HUES6 (cell line): Measurements from ENCODE around the gene ARMC2.
"Not testable (repeated sequence)": the region's sequence is repeated elsewhere in the genome, so short reads cannot be mapped to it uniquely, and the experiment has no call there.

Source experiments
- H3K27ac ChIP-seq: 2 replicates; pipeline ENCODE4 v1.7.0; 2013; ENCODE audit warnings: low read depth, mild to moderate bottlenecking, low read length, inconsistent platforms
- H3K27me3 ChIP-seq: 2 replicates; pipeline ENCODE4 v1.6.1; 2013; ENCODE audit warnings: low read length; ENCODE audit not compliant: control insufficient read depth, insufficient read depth
- H3K36me3 ChIP-seq: 2 replicates; pipeline ENCODE4 v1.6.1; 2013; ENCODE audit warnings: low read length; ENCODE audit not compliant: control insufficient read depth, insufficient read depth
- H3K4me1 ChIP-seq: 2 replicates; pipeline ENCODE4 v1.6.1; 2013; ENCODE audit warnings: low read length; ENCODE audit not compliant: control insufficient read depth, insufficient read depth
- H3K4me3 ChIP-seq: 2 replicates; pipeline ENCODE4 v1.5.1; 2013; ENCODE audit warnings: low read depth, low read length
- H3K9ac ChIP-seq: one replicate; pipeline ENCODE4 v1.6.1; 2013; ENCODE audit warnings: mild to moderate bottlenecking, low read length
- H3K9me3 ChIP-seq: 2 replicates; pipeline ENCODE4 v1.6.1; 2013; ENCODE audit warnings: low read depth, low read length; ENCODE audit not compliant: control insufficient read depth, insufficient read depth

Gene ARMC2

GRCh38 chr6:108847738-108848115, 495 bp upstream of the ARMC2 start:
- H3K27ac ChIP-seq, result no peak overlapping the region
- H3K36me3 ChIP-seq, result no peaks in the 10 kb centered on the region

GRCh38 chr6:108850669-108851465, 2.6 kb downstream of the ARMC2 start:
- H3K27ac ChIP-seq, result no peak overlapping the region
- peaks cover 6% of the 10 kb centered on the region for H3K4me1 ChIP-seq
- no peaks in the 10 kb centered on the region for H3K27me3 ChIP-seq
- H3K4me3 ChIP-seq, result no peak overlapping the region
- no peaks in the 10 kb centered on the region for H3K9me3 ChIP-seq
- H3K9ac ChIP-seq, result no peak overlapping the region
- H3K36me3 ChIP-seq, result peaks cover 9% of the 10 kb centered on the region

More at GRCh38 chr6:108847738-108848115, 495 bp upstream of the ARMC2 start:
- H3K9me3 ChIP-seq, result no peaks in the 10 kb centered on the region
- peaks cover 6% of the 10 kb centered on the region for H3K4me1 ChIP-seq
- peak overlapping the region; percentile 94 for H3K4me3 ChIP-seq
- peak overlapping the region; percentile 18 for H3K9ac ChIP-seq
- no peaks in the 10 kb centered on the region for H3K27me3 ChIP-seq

GRCh38 chr6:108851756-108852155, 3.5 kb downstream of the ARMC2 start:
- H3K9ac ChIP-seq, result no peak overlapping the region
- H3K27me3 ChIP-seq, result no peaks in the 10 kb centered on the region
- peaks cover 3% of the 10 kb centered on the region; the same call in 1 of the 2 replicates for H3K9me3 ChIP-seq
- H3K36me3 ChIP-seq, result peaks cover 15% of the 10 kb centered on the region
- no peak overlapping the region for H3K27ac ChIP-seq
- no peak overlapping the region for H3K4me3 ChIP-seq
- H3K4me1 ChIP-seq, result peaks cover 6% of the 10 kb centered on the region

- H3K9ac ChIP-seq, result no peak overlapping the region
- no peaks in the 10 kb centered on the region; the same call in 1 of the 2 replicates for H3K4me1 ChIP-seq
- no peaks in the 10 kb centered on the region for H3K27me3 ChIP-seq
- H3K4me3 ChIP-seq, result no peak overlapping the region
- H3K9me3 ChIP-seq, result peaks cover 10% of the 10 kb centered on the region; the same call in 1 of the 2 replicates
- no peak overlapping the region for H3K27ac ChIP-seq
- H3K36me3 ChIP-seq, result peaks cover 22% of the 10 kb centered on the region
Measured at GRCh38 chr6:108853077-108853476, 4.9 kb downstream of the ARMC2 start.

GRCh38 chr6:108862479-108863191, 14.4 kb downstream of the ARMC2 start:
- no peaks in the 10 kb centered on the region for H3K27me3 ChIP-seq
- H3K4me1 ChIP-seq, result peaks cover 6% of the 10 kb centered on the region; the same call in 1 of the 2 replicates
- no peak overlapping the region for H3K4me3 ChIP-seq
- no peaks in the 10 kb centered on the region for H3K9me3 ChIP-seq
- H3K27ac ChIP-seq, result no peak overlapping the region
- no peaks in the 10 kb centered on the region; the same call in 1 of the 2 replicates for H3K36me3 ChIP-seq
- H3K9ac ChIP-seq, result no peak overlapping the region

- H3K4me3 ChIP-seq, H3K27ac ChIP-seq, H3K9ac ChIP-seq, H3K27me3 ChIP-seq, H3K4me1 ChIP-seq, H3K36me3 ChIP-seq, H3K9me3 ChIP-seq: not testable (repeated sequence)
Measured at GRCh38 chr6:108865751-108866286, 17.6 kb downstream of the ARMC2 start.

GRCh38 chr6:108866798-108867197, 18.6 kb downstream of the ARMC2 start:
- H3K27ac ChIP-seq, result no peak overlapping the region
- peaks cover 12% of the 10 kb centered on the region for H3K4me1 ChIP-seq
- no peaks in the 10 kb centered on the region for H3K36me3 ChIP-seq
- no peak overlapping the region for H3K4me3 ChIP-seq
- no peak overlapping the region for H3K9ac ChIP-seq
- H3K9me3 ChIP-seq, result no peaks in the 10 kb centered on the region
- no peaks in the 10 kb centered on the region for H3K27me3 ChIP-seq

GRCh38 chr6:108868647-108869046, 20.4 kb downstream of the ARMC2 start:
- Histone ChIP-seq H3K9ac (no peak overlapping the region), H3K27me3 (no peaks in the 10 kb centered on the region), H3K4me3 (no peak overlapping the region), H3K36me3 (no peaks in the 10 kb centered on the region), H3K27ac (no peak overlapping the region), H3K9me3 (no peaks in the 10 kb centered on the region), H3K4me1 (peaks cover 24% of the 10 kb centered on the region)

GRCh38 chr6:108869876-108870275, 21.7 kb downstream of the ARMC2 start:
- no peak overlapping the region for H3K4me3 ChIP-seq
- peaks cover 28% of the 10 kb centered on the region for H3K4me1 ChIP-seq
- H3K9me3 ChIP-seq, result no peaks in the 10 kb centered on the region
- H3K36me3 ChIP-seq, result no peaks in the 10 kb centered on the region
- no peak overlapping the region for H3K9ac ChIP-seq
- no peak overlapping the region for H3K27ac ChIP-seq
- no peaks in the 10 kb centered on the region for H3K27me3 ChIP-seq

- H3K36me3 ChIP-seq, result no peaks in the 10 kb centered on the region
- no peaks in the 10 kb centered on the region for H3K27me3 ChIP-seq
- no peaks in the 10 kb centered on the region for H3K9me3 ChIP-seq
- peaks cover 28% of the 10 kb centered on the region for H3K4me1 ChIP-seq
- H3K4me3 ChIP-seq, result no peak overlapping the region
- H3K27ac ChIP-seq, result no peak overlapping the region
- no peak overlapping the region for H3K9ac ChIP-seq
Measured at GRCh38 chr6:108870357-108870756, 22.1 kb downstream of the ARMC2 start.

- no peak overlapping the region for H3K27ac ChIP-seq
- no peak overlapping the region for H3K9ac ChIP-seq
- H3K4me1 ChIP-seq, result peaks cover 25% of the 10 kb centered on the region
Measured at GRCh38 chr6:108872141-108872557, 23.9 kb downstream of the ARMC2 start.

More at GRCh38 chr6:108872141-108872557, 23.9 kb downstream of the ARMC2 start:
- Histone ChIP-seq H3K4me3 (no peak overlapping the region), H3K36me3 (no peaks in the 10 kb centered on the region), H3K27me3 (no peaks in the 10 kb centered on the region), H3K9me3 (no peaks in the 10 kb centered on the region)
